ENCODE data around the gene ITGA1.

DNA sequence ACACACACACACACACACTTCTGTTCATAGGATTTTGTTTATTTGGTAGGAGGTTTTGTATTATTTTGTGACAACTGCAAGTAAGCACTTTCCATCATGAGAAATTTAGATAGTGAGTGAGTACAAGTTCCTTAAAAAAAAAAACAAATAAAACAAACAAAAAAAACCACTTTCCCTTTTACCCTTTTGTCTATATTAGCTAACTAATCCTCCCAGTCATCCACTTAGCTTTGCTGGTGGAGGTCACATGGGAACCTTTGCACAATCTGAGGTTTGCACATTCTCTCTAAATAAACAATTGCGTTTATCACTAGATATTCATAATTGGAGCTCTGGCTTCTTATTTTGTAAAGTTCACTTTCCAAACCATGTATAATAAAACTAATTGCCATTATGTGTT lies 6.8 kb downstream of the ITGA1 start:
- TF ChIP-seq, protein P1, sequence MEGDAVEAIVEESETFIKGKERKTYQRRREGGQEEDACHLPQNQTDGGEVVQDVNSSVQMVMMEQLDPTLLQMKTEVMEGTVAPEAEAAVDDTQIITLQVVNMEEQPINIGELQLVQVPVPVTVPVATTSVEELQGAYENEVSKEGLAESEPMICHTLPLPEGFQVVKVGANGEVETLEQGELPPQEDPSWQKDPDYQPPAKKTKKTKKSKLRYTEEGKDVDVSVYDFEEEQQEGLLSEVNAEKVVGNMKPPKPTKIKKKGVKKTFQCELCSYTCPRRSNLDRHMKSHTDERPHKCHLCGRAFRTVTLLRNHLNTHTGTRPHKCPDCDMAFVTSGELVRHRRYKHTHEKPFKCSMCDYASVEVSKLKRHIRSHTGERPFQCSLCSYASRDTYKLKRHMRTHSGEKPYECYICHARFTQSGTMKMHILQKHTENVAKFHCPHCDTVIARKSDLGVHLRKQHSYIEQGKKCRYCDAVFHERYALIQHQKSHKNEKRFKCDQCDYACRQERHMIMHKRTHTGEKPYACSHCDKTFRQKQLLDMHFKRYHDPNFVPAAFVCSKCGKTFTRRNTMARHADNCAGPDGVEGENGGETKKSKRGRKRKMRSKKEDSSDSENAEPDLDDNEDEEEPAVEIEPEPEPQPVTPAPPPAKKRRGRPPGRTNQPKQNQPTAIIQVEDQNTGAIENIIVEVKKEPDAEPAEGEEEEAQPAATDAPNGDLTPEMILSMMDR (optimal IDR thresholded peaks at IDR 0.05 in 1 of 3, IDR thresholded peaks at IDR 0.05 in 1 of 3, conservative IDR thresholded peaks at IDR 0.05 in 1 of 3; ENCODE audit: extremely low read depth in 1 of 3, insufficient read depth in 2 of 3, low read length in 3 of 3), result no peak
- TF ChIP-seq EZH2 (IDR thresholded peaks at IDR 0.05; ENCODE audit: low read length), result no peak
